DOHH2 (cell line): ENCODE data around the gene GDF10.

Experiments used
- CTCF ChIP-seq: fragments of 200-600 bp; sonication (generic); IDR thresholded peaks from one replicate; pipeline ENCODE4 v1.5.1; 2014; ENCODE audit warnings: antibody characterized with exemption, mild to moderate bottlenecking, low read depth, low read length; ENCODE audit not compliant: poor library complexity, severe bottlenecking
- EZH2phosphoT487 ChIP-seq: fragments of 200-600 bp; sonication (generic); IDR thresholded peaks from 2 replicates; pipeline ENCODE4 v1.6.1; 2017; ENCODE audit warnings: borderline replicate concordance, mild to moderate bottlenecking, antibody characterized with exemption, low read length, moderate library complexity, mixed read lengths

GRCh38 chr10:47349941-47350371 is 50.0 kb downstream of the GDF10 start:
- no peak for TF ChIP-seq CTCF
- TF ChIP-seq EZH2phosphoT487, result no peak
